ENCODE measurements around the gene LACC1. TPM values are rescaled to one million over a fixed set of nuclear protein-coding genes. Genes with fewer than 3 reads are reported as not detected.

The LACC1 gene
- total and polyA plus RNA-seq, 10 donors = 3.0 to 17.6 (median 11.4) TPM

DNA sequence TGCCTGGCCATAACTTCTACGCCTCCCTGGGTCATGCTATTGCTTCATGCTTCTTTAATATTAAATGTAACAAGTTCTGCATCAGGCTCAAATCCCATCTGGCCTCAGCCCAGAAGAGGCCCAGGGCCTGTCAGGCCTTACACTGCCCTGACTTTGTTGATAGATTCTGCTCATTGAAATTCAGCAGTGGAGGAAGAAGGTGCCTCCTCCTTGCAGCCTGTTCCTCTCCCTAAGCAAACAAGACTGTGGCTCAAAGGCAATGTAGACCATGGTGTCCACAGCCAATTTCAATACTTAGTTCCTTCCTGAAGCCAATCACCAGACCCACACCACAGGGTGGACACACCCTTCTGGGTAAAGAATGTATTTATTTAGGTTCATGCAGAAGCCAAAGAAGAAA, 59.4 kb downstream of the LACC1 start:
- Histone ChIP-seq H3K4me3 (no peak overlapping the region), H3K9me3 (no peaks in the 10 kb centered on the region), H3K27ac (no peak overlapping the region), H3K36me3 (no peaks in the 10 kb centered on the region), H3K27me3 (replicated peaks in 1 of 7) (peaks cover 0 to 26% (median 0%) of the 10 kb centered on the region in 7 donors), H3K4me1 (peaks cover 0 to 15% (median 0%) of the 10 kb centered on the region in 6 donors)
- intact Hi-C loops (cut with DNase I; ENCODE audit: low total_unique reads) = no loop called here
- no peak for TF ChIP-seq POLR2A (IDR thresholded peaks at IDR 0.05)
- no peak for TF ChIP-seq POLR2AphosphoS5 (IDR thresholded peaks at IDR 0.05)
- no peak for TF ChIP-seq CTCF (IDR thresholded peaks at IDR 0.05 in 8 of 11, conservative IDR thresholded peaks at IDR 0.05 in 3 of 11)
- 88 to 97% (median 93%) methylated on average over 1 of the region's 1 CpG for WGBS, 5 donors
- no peak for DNase-seq

DNA sequence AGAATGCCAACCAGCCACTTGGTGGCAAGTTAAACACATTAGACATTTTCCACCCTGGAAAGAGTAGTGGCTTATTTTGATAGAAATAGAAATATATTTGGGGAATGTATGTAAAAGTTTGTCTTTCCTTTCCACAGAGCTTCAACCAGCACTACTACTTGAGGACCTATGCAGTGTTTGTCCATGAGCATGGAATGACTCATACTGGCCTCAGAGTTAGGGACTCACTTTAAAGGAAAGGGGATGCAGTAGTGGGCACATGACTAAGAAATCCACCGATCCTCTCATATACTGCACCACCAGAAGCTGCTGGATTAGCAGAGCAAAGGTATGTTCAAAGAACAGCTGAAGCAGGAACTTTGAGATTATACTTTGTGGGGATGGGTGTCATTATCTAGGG, 62.6 kb downstream of the LACC1 start:
- no peak for TF ChIP-seq CTCF (IDR thresholded peaks at IDR 0.05 in 8 of 11, conservative IDR thresholded peaks at IDR 0.05 in 3 of 11)
- TF ChIP-seq POLR2AphosphoS5 (IDR thresholded peaks at IDR 0.05) = no peak
- TF ChIP-seq POLR2A (IDR thresholded peaks at IDR 0.05) = no peak
- H3K36me3 ChIP-seq = no peaks in the 10 kb centered on the region
- H3K4me1 ChIP-seq = peaks cover 0 to 8% (median 0%) of the 10 kb centered on the region in 6 donors
- H3K27ac ChIP-seq = no peak overlapping the region
- peaks cover 0 to 14% (median 0%) of the 10 kb centered on the region in 7 donors for H3K27me3 ChIP-seq (replicated peaks in 1 of 7)
- no peak overlapping the region for H3K4me3 ChIP-seq
- H3K9me3 ChIP-seq = peaks cover 0 to 4% (median 0%) of the 10 kb centered on the region in 8 donors
- 78 to 97% (median 87%) methylated on average over 1 of the region's 1 CpG for WGBS, 5 donors
- intact Hi-C loops (cut with DNase I; ENCODE audit: low total_unique reads) = no loop called here
- DNase-seq = no peak

Other genes starting within 250 kb of the LACC1 start
- 1 to 10 TPM in 1 of 7 donors, under 1 TPM in 5, not detected in 1; 0.42 to 1.3 (median 0.52) TPM for gene ENOX1, start 92.9 kb upstream of the LACC1 start, total RNA-seq
- under 1 TPM; 0.42 to 0.65 (median 0.63) TPM for gene ENOX1, start 92.9 kb upstream of the LACC1 start, polyA plus RNA-seq
- 10 to 100 TPM in 1 of 7 donors, 1 to 10 TPM in 6; 3.6 to 10.9 (median 7.3) TPM for gene CCDC122, start 164 bp upstream of the LACC1 start, total RNA-seq
- gene CCDC122, start 164 bp upstream of the LACC1 start, polyA plus RNA-seq = 1 to 10 TPM; 3.6 to 8.1 (median 5.5) TPM